Lung (tissue), 12 donors: Measurements from ENCODE around the gene PLD4. TPM values are rescaled to one million over a fixed set of nuclear protein-coding genes. Genes with fewer than 3 reads are reported as not detected.

ENCODE experiments used
- ATAC-seq: fragments of 200-7000 bp; cut with Tn5 transposase; one replicate; pipeline ENCODE4 v1.9.1; 2020; ENCODE audit warnings: moderate number of reproducible peaks; ENCODE audit not compliant: insufficient read depth, low FRiP score
- DNase-seq, 3 donors: peaks; one replicate each; pipeline ENCODE4 v3.0.0-alpha.2; 2013 to 2017
- H3K27ac ChIP-seq, 2 donors: one replicate each; pipeline ENCODE4 v1.5.1; 2013; ENCODE audit warnings: mild to moderate bottlenecking in 2 of 2, moderate library complexity in 2 of 2, control low read depth in 1 of 2, inconsistent platforms in 1 of 2, low read depth in 1 of 2, low read length in 1 of 2
- H3K27me3 ChIP-seq, 3 donors: one replicate each; pipeline ENCODE4 v1.5.1; 2013; ENCODE audit warnings: low read length in 2 of 3; ENCODE audit not compliant: control insufficient read depth in 3 of 3, insufficient read depth in 3 of 3
- H3K36me3 ChIP-seq, 4 donors: one replicate each; pipeline ENCODE4 v1.5.1; 2013; ENCODE audit warnings: low read length in 4 of 4, mild to moderate bottlenecking in 1 of 4, moderate library complexity in 1 of 4; ENCODE audit not compliant: control insufficient read depth in 4 of 4, insufficient read depth in 4 of 4
- H3K4me1 ChIP-seq, 5 donors: one replicate each; pipeline ENCODE4 v1.5.1; 2013; ENCODE audit warnings: low read length in 5 of 5, mild to moderate bottlenecking in 2 of 5, moderate library complexity in 1 of 5; ENCODE audit not compliant: control insufficient read depth in 5 of 5, insufficient read depth in 5 of 5
- H3K4me3 ChIP-seq: one replicate; pipeline ENCODE4 v1.5.1; 2013; ENCODE audit warnings: mild to moderate bottlenecking, control low read depth, moderate library complexity
- H3K9ac ChIP-seq, 2 donors: one replicate each; pipeline ENCODE4 v1.5.1; 2013; ENCODE audit warnings: low read length in 2 of 2, control low read depth in 1 of 2; ENCODE audit not compliant: insufficient read depth in 1 of 2
- H3K9me3 ChIP-seq, 4 donors: one replicate each; pipeline ENCODE4 v1.5.1; 2013; ENCODE audit warnings: low read length in 3 of 4, mild to moderate bottlenecking in 1 of 4, moderate library complexity in 1 of 4; ENCODE audit not compliant: control insufficient read depth in 4 of 4, insufficient read depth in 3 of 4
- WGBS, 2 donors: extraction: QIAGEN DNeasy Blood & Tissue Kit; methylation state at CpG; one replicate each; pipeline ENCODE4 v1.1.7; 2013; 5-methylcytosine and 5-hydroxymethylcytosine counted together
- polyA plus RNA-seq, 2 donors: library from polyadenylated mRNA; stranded (reverse); fragments of 200-250 nt; gene quantifications; one replicate each; pipeline ENCODE4 v1.2.1, GENCODE V29; 2013
- total RNA-seq, 2 donors: library from RNA; depleted of rRNA in 1 of 2; stranded (reverse); fragments of >200 nt in 1 of 2; gene quantifications; one replicate each; pipeline ENCODE4 v1.2.1, GENCODE V29; 2014 to 2021
- TF ChIP-seq, protein P1 (sequence below): IDR thresholded peaks from 2 replicates; pipeline ENCODE4 v1.5.1; 2012; ENCODE audit warnings: mild to moderate bottlenecking; ENCODE audit errors: control extremely low read depth, extremely low read depth
- donor health status: control.
- donor health status: control.
- donor health status: Bipolar disorder and iron deficiency.
- donor health status: healthy.
- donor health status: DM: yes; HTN: yes; CAD: no.

The PLD4 gene
- total and polyA plus RNA-seq, 4 donors = 0.71 to 6.3 (median 0.88) TPM

DNA sequence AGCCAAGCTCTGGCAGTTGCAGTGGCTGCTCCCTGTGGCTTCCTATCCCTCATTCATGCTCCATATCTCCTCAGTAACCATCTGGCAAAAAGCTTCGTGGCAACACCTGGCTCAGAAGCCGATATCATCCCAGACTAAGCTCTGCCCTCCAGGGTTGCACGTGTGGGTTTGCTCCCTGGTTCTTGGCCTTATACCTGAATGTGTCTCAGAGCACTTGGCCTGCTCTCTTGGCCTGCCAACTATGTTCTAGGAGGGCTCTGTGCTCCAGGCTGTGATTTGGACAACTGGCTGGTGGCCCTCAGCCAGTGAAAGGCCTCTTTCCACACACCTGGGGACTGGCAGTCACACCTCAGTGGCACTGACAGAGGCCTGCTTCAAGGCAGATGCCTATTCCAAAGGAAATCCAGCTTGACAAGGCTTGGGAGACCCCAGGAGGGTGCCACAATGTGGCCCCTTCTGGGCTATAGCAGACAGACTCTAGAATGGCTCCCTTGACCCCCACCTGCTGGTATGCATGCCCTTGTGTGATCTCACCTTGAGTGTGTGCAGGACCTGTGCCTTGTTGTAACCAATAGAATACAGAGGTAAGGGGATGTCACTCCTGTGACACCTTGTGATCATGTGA is 10.5 kb downstream of the PLD4 start:
- Histone ChIP-seq H3K4me3 (no peak overlapping the region), H3K27ac (no peak overlapping the region), H3K9ac (no peak overlapping the region), H3K27me3 (peaks cover 0 to 6% (median 0%) of the 10 kb centered on the region in 3 donors), H3K4me1 (peaks cover 0 to 11% (median 0%) of the 10 kb centered on the region in 5 donors), H3K9me3 (no peaks in the 10 kb centered on the region), H3K36me3 (no peaks in the 10 kb centered on the region)
- DNase-seq (no peak), ATAC-seq (no peak)
- WGBS, 2 donors = 76 to 91% methylated on average over 3 of the region's 3 CpGs
- TF ChIP-seq, protein P1, sequence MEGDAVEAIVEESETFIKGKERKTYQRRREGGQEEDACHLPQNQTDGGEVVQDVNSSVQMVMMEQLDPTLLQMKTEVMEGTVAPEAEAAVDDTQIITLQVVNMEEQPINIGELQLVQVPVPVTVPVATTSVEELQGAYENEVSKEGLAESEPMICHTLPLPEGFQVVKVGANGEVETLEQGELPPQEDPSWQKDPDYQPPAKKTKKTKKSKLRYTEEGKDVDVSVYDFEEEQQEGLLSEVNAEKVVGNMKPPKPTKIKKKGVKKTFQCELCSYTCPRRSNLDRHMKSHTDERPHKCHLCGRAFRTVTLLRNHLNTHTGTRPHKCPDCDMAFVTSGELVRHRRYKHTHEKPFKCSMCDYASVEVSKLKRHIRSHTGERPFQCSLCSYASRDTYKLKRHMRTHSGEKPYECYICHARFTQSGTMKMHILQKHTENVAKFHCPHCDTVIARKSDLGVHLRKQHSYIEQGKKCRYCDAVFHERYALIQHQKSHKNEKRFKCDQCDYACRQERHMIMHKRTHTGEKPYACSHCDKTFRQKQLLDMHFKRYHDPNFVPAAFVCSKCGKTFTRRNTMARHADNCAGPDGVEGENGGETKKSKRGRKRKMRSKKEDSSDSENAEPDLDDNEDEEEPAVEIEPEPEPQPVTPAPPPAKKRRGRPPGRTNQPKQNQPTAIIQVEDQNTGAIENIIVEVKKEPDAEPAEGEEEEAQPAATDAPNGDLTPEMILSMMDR = no peak

DNA sequence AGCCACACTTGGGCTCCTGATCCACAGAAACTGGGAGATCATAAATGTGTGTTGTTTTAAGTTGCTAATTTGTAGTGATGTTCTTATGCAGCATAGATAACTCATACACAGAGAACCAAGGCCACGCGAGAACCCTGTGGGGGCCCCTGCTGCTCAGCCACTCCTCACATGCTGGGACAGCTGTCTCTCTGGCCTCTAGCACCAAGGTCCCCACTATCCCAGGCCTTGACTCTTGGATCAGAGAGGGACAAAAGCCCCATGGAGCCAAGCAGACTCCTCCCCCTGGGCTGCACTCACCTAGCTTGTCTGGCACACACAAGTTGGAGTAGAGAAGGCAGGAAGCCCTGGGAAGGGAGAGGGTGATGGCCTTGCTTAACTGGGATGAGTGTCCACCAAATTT is 11.3 kb downstream of the PLD4 start:
- H3K4me3 ChIP-seq = no peak overlapping the region
- no peak overlapping the region for H3K9ac ChIP-seq
- no peak for DNase-seq
- ATAC-seq = no peak
- TF ChIP-seq, protein P1 = no peak
- no peaks in the 10 kb centered on the region for H3K36me3 ChIP-seq
- H3K4me1 ChIP-seq = peaks cover 0 to 11% (median 0%) of the 10 kb centered on the region in 5 donors
- 72 to 83% methylated on average over 2 of the region's 2 CpGs for WGBS, 2 donors
- H3K27me3 ChIP-seq = peaks cover 0 to 6% (median 0%) of the 10 kb centered on the region in 3 donors
- no peak overlapping the region for H3K27ac ChIP-seq
- H3K9me3 ChIP-seq = no peaks in the 10 kb centered on the region

DNA sequence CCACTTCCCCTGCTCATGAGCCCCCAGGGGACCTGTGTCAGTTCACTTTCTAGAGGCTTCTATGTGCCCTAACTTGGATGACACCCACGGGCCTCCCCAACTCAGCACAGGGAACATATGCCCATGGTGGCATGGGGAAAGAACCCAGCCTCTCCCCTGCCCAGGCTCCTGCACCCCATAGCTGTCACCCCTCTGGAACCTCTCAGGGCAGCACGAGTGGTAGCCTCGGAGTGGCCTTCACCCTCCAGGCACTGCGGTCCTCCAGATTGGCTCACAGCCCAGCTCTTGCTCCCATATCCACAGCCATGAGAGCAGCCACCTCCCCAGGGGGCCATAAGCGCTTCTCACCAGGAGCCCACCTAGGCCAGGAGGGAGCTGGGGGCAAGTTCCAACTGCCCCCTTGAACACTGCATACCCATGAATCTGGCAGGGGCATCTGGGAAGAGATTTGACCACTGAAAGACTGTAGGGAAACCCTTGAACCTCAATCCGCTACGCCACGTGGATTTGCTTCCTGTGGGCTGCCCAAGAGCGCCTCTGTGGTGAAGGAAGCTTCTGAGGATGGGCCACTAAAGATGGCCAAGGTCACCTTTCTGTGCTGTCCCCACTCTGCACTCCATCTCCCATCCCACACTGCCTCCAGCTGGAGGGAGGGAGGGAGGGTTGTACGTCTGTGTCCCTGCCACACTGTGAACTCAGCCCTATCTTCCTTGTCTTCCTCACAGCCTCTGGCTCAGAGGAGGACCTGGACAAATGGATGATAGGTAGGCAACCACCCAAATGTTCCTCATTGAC is 11.9 kb downstream of the PLD4 start:
- Histone ChIP-seq H3K9me3 (no peaks in the 10 kb centered on the region), H3K27ac (no peak overlapping the region), H3K4me1 (peaks cover 0 to 11% (median 0%) of the 10 kb centered on the region in 5 donors), H3K27me3 (peaks cover 0 to 6% (median 0%) of the 10 kb centered on the region in 3 donors), H3K4me3 (no peak overlapping the region), H3K9ac (no peak overlapping the region), H3K36me3 (no peaks in the 10 kb centered on the region)
- ATAC-seq = no peak
- TF ChIP-seq, protein P1 = no peak
- 55 to 65% methylated on average over 10 of the region's 10 CpGs for WGBS, 2 donors
- DNase-seq = no peak
